Measurements from ENCODE around the gene CCDC15.
A peak's percentile ranks its signal among the peaks of the same experiment; 100 is the strongest.

Gene CCDC15

DNA sequence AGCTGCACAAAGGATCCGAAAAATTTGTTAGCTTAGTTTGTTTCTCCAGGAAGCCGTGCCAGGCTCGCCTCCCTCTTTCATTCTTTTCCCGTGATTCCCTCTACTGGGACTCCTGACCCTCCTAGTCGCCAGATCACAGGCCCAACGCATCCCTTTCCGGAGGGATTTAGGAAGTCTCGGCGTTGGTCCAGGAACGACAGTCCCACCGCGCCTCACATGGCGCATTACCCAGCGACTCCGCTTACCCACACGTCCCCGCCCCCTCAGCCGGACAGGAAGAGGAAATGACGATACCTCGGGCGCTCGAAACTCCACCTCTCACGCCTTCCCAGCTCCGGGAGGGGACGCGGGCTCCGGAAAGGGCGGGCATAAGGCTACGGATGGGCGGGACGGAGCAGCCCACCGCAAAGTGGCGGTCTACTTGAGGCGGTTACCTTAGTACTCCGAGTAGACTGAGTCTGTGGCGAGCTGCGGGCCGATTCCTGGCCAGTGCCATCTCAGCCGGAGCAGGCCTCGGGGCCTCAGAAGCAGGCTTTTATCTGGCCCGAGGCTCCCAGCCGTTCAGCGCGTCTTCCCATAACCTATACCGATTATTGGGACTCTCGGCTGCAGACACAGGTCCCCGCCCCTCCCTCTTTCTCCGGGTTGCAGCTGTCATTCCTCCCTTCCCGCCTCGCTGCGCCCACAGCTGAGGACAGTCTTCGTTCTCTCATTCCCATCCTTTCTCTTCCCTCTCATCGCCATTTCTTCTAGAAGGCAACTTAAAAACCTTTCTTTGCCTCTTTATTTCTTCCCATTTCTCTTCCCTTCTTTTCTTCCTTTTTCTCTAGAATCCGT lies at the start of gene CCDC15:
Gene CCDC15, plus strand, starts transcription at position 450 of the 837 bp plus-strand sequence. CDS start 531 bp downstream, outside the sequence.
- peak; percentile 89 to 95 (median 90) for DNase-seq (ENCODE audit: low read depth in 3 of 3)

- no peak for DNase-seq (ENCODE audit: low read depth in 3 of 3)
Observed at GRCh38 chr11:124915541-124916369, 38.2 kb upstream of the CCDC15 start.

- DNase-seq (ENCODE audit: low read depth in 3 of 3): no peak
Observed at GRCh38 chr11:124916370-124916710, 37.7 kb upstream of the CCDC15 start.

GRCh38 chr11:124917115-124917637 lies 36.8 kb upstream of the CCDC15 start:
- no peak for DNase-seq (ENCODE audit: low read depth in 3 of 3)

DNA sequence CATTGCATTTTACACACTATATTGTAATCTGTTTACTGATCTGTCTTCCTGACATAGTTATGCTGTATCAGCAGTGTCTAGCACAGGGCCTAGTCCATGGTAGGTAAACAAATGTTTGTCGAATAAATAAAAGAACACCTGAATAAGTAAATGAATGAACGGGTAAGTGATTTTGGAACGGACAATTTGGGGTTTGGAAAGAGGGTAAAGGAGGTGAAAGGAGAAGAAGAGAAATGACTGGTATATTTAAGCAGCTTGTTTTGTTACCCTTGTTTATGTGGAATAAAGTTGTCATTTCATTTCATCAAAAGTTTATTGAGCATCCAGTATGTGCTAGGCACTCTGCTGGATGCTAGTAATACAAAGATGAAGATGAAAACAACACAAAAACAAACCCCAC lies 35.1 kb upstream of the CCDC15 start, which contains the start of gene HEPN1:
Gene HEPN1, plus strand, starts transcription at position 301 of the 400 bp plus-strand sequence.
- DNase-seq (ENCODE audit: low read depth in 3 of 3): no peak

DNA sequence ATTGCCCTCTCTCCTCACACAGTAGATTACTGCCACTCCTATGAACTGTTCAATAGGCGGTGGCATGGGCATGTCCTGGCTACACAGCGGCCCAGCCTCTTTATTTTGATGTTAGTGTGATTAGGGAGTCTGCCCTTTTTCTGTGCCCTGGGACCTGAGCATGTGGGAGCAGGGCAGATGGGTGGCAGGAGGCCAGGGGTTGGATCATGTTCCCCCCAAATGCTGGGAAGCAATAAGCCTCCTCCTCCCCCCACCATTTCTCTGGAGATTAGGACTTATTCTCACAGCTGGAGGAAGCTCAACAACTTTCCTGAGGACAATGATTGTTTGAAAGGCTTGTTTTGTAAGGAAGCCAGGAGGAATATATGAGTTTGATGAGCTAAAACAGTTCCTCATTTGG lies 34.1 kb upstream of the CCDC15 start:
- no peak for DNase-seq (ENCODE audit: low read depth in 3 of 3)

DNA sequence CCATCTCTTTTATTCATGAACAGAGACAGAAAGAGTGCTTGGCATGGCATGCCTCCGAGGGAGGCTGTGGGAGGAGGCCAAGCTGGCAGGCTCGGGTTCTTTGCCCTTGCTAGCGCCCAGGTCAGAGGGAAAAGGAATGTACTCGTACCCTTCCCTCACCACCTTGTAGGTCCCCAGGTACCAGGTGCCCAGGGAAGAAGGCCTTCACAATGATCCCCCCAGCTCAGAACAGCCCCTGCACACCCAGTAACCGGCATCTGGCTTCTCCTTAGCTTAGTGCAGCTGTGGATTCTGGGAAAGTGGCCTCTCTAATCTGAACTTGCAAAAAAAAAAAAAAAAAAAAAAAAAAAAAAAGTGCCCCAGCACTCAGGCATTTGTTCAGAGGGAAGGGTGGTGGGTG lies 33.6 kb upstream of the CCDC15 start:
- no peak for DNase-seq (ENCODE audit: low read depth in 3 of 3)

DNA sequence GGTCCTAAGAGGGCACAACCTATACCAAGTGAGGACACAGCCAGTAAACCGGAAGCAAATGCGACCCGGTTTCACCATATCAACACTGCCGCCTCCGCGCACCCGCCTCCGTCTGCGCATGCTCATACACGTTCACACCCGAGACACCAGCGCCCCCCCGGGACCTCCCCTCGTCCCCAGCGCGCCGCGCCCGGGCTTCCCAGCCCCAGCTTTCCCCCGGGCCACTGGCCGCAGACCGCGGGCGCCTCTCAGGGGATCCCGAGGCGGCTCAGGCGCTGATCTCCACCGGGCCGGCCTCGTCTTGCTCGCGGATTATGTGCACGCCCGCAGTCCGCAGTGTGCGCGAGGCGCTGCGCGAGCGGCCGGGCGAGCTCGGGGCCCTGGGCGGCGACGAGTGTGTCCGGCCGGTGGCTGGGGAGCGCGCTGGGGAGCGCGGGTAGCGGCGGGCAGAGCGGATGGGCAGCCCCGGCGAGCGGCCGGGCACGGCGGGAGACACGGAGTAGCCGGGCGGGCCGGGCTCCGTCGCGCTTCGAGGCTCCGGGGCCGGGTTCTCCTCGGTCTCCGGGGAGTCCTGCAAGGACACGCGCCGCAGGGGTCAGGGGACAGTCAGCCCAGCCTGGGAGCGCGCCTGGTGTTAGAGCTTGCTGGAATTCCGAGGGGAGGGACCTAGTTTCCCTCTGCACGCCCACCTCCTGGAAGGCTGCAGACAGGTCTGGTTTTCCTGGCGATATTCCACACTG lies 33.0 kb upstream of the CCDC15 start:
- DNase-seq (ENCODE audit: low read depth in 3 of 3): peak; percentile 41 to 65 (median 43)

GRCh38 chr11:124922831-124923230 lies 31.2 kb upstream of the CCDC15 start:
- DNase-seq (ENCODE audit: low read depth in 3 of 3): no peak

GRCh38 chr11:124923296-124923695 lies 30.7 kb upstream of the CCDC15 start:
- no peak for DNase-seq (ENCODE audit: low read depth in 3 of 3)

GRCh38 chr11:124928942-124929665 lies 24.9 kb upstream of the CCDC15 start:
- no peak for DNase-seq (ENCODE audit: low read depth in 3 of 3)

GRCh38 chr11:124930799-124931198 lies 23.2 kb upstream of the CCDC15 start:
- no peak for DNase-seq (ENCODE audit: low read depth in 3 of 3)

DNA sequence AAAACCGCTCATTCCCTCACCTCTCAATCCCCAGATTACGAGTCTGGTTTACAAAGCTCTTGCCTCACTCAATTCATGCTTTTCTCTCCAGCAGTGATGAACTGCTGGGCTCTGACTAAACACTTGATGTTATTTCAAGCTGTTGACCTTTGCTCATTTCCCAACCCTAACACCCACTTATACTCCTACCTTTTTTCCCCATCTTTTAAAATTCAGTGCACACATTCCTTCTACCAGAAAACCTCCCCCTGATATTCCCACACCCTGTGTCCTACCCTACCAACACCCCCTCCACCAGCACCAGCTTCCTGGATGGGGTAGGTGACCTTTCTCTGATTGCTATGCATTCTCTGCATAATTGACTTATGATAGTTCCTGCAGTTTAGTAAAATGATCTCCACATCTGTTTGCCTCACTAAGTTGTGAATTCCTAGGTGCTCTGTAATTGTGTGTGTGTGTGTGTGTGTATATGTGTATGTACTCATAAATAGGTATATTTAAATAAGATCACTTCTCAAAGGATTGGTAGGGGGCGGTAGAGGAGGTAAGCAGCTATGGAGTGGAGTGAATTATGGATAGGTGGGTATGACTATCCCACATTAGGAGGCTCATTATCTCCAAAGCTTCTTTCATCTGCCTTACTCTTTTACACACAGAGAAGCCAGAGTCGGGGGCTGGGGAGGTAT lies 19.0 kb upstream of the CCDC15 start:
- no peak for DNase-seq (ENCODE audit: low read depth in 3 of 3)

DNA sequence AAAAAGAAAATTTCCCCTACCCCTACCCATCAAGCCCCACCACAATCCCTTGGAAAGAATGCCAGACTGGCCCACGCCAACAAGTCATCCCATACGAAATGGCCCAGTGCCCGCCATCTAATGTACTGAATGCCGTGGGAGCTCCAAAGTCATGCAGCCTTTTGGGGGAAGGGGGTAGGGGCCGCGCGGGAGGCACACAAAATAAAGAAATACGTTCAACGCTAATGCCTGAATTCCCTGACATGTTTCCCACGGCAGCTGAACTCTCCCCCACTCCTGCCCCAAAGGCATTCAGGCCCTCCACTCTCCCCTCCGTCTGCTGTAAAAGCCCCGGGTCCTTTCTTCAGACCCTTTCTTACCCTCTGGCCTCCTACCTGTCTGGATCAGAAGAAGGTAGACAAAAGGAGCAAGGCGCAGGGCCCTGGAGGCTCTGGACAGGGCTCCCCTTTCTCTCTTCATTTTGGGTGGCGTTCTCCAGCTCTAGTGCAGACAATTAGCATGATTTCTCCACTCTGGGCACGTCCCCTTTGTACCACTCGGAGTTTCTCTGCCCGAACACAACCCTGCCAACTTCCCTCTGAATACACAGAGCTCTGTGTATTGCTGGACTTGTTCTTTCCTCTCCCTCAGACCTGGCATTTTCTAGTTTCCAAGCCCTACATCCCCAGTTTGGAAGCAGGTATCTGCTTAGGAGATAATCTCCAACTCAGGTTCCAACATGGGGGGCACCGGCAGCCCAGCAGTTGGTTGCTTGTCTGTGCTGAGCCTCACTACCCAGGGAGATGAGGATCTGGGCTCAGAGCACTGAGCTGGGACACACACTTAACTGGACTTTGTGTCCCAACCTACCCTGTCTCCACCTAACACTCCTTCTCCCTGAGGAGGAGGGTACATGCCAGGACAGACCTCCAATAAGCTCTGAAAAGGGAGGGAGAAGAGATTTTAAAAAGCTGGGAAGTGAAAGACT lies 18.2 kb upstream of the CCDC15 start, which contains the start of gene HEPACAM:
Gene HEPACAM, minus strand, starts transcription at position 500 of the 967 bp plus-strand sequence. Its CDS starts 41 bp downstream, at position 459.
- DNase-seq (ENCODE audit: low read depth in 3 of 3): no peak

DNA sequence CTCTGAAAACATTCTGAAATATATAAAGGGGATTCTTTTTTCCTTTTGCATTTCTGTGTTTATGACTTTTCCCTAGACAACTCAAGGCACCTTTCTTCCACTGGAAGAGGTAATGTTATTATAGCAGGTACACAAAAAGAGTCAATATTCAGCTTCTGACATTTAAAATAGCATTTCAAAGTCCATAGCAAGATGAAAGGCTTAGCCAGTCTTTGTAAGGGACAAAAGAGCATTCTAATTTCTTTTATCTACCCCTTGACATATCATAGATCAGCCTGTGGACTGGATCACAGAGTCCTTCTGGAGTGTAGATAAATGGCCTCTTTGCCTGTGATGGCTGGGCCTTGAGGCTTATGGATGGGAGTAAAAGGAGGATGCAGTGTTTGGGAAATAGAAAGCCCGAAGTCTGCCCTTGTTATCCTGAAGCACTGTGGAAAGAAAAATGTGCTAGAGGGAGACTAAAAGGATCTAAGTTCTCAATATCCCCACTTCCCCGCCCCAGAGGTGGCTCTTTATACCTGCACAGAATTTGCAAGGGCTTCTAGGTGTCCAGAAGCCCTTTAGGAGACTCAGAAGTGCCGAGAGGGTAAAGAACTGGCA lies 16.6 kb upstream of the CCDC15 start:
- DNase-seq (ENCODE audit: low read depth in 3 of 3): no peak

GRCh38 chr11:124938206-124938765 lies 15.7 kb upstream of the CCDC15 start:
- no peak for DNase-seq (ENCODE audit: low read depth in 3 of 3)

- no peak for DNase-seq (ENCODE audit: low read depth in 3 of 3)
Observed at GRCh38 chr11:124938970-124939369, 15.0 kb upstream of the CCDC15 start.

DNA sequence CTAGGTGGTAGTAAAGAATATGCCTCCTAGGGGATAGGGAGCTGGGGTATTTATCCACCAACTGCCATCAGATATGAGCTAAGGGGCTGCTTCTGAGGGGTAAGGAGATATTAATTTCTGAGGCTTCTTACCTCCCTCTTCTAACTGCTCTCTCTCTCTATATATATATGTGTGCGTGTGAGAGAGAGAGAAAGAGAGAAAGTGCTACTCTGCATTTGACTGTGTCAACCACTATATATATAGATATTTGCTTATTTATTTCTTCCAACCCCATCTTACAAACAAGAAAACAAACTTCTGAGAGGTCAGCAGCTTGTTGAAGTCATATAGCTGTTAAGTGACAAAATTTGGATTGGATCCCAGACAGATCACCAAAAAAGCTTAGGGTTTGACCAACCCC lies 12.3 kb upstream of the CCDC15 start:
- DNase-seq (ENCODE audit: low read depth in 3 of 3): no peak
